PC-9 (cell line): Measurements from ENCODE around the gene ZSWIM1. TPM values are rescaled to one million over a fixed set of nuclear protein-coding genes. Genes with fewer than 3 reads are reported as not detected.

ENCODE experiments used
- BruUV-seq: library from RNA; stranded (reverse); fragments of 400-500 nt; replicated peaks from 2 replicates; lab custom pipeline; 2021; lab: Mats Ljungman, UMichigan
- CTCF ChIA-PET: fragments of 300-600 bp; sonication (Branson Sonifier 250); formaldehyde crosslinking; loops from one replicate; lab custom pipeline; 2022; ENCODE audit warnings: antibody characterized with exemption; lab: Charles Lee
- POLR2A ChIA-PET: fragments of 300-600 bp; sonication (Branson Sonifier 250); formaldehyde crosslinking; loops from one replicate; lab custom pipeline; 2022; ENCODE audit warnings: antibody characterized with exemption; ENCODE audit not compliant: unreplicated experiment; lab: Charles Lee
- DNase-seq, 2 experiments: peaks; one replicate each; pipeline versions ENCODE4 v3.0.0 to v3.0.0-alpha.2; 2015 to 2022; ENCODE audit warnings: mixed read lengths in 1 of 2
- H2AFZ ChIP-seq: fragments of 200-600 bp; sonication (generic); 2 replicates; pipeline ENCODE4 v1.8.1; 2017; ENCODE audit warnings: antibody characterized with exemption
- H3F3A ChIP-seq: fragments of 200-600 bp; sonication (generic); 2 replicates; pipeline ENCODE4 v1.8.1; 2017; ENCODE audit warnings: antibody characterized with exemption, mild to moderate bottlenecking, low read depth; ENCODE audit not compliant: insufficient read depth
- H3K27ac ChIP-seq: fragments of 200-600 bp; sonication (generic); 2 replicates; pipeline ENCODE4 v1.6.1; 2016; ENCODE audit warnings: mixed run types
- H3K27me3 ChIP-seq: fragments of 200-600 bp; sonication (generic); 2 replicates; pipeline ENCODE4 v1.6.1; 2016; ENCODE audit warnings: low read depth, mixed run types; ENCODE audit not compliant: insufficient read depth
- H3K36me3 ChIP-seq: fragments of 200-600 bp; sonication (generic); 2 replicates; pipeline ENCODE4 v1.6.1; 2016; ENCODE audit warnings: low read depth, mixed run types
- H3K4me1 ChIP-seq: fragments of 200-600 bp; sonication (generic); replicated peaks from 2 replicates; pipeline ENCODE4 v1.6.1; 2016; ENCODE audit warnings: mixed run types; ENCODE audit not compliant: insufficient read depth
- H3K4me2 ChIP-seq: fragments of 200-600 bp; sonication (generic); 2 replicates; pipeline ENCODE4 v1.6.1; 2017; ENCODE audit warnings: mixed run types
- H3K4me3 ChIP-seq: fragments of 200-600 bp; sonication (generic); 2 replicates; pipeline ENCODE4 v1.6.1; 2016; ENCODE audit warnings: mixed run types
- H3K79me2 ChIP-seq: fragments of 200-600 bp; sonication (generic); 2 replicates; pipeline ENCODE4 v1.6.1; 2017; ENCODE audit warnings: low read depth, mixed run types
- H3K9me2 ChIP-seq: fragments of 200-600 bp; sonication (generic); 2 replicates; pipeline ENCODE4 v1.8.1; 2017; ENCODE audit warnings: mild to moderate bottlenecking; ENCODE audit not compliant: insufficient read depth
- H3K9me3 ChIP-seq: fragments of 200-600 bp; sonication (generic); 2 replicates; pipeline ENCODE4 v1.8.1; 2016; ENCODE audit warnings: low read depth; ENCODE audit not compliant: insufficient read depth
- H4K20me1 ChIP-seq: fragments of 200-600 bp; sonication (generic); 2 replicates; pipeline ENCODE4 v1.8.1; 2017; ENCODE audit not compliant: insufficient read depth
- EZH2 ChIP-seq: fragments of 200-600 bp; sonication (generic); IDR thresholded peaks from 2 replicates; pipeline ENCODE4 v1.8.0; 2017; ENCODE audit warnings: antibody characterized with exemption, low read depth
- intact Hi-C: fragments of 100-400 bp; cut with micrococcal nuclease; formaldehyde crosslinking; loops from one replicate; pipeline ENCODE4 v1.10.0; 2022; ENCODE audit not compliant: unreplicated experiment
- total RNA-seq: library from RNA; stranded (reverse); gene quantifications from 2 replicates; pipeline ENCODE4 v1.2.3, GENCODE V29; 2021
- TF ChIP-seq, protein P1 (sequence below): fragments of 200-600 bp; sonication (generic); conservative IDR thresholded peaks from 2 replicates; pipeline ENCODE4 v1.6.1; 2017; ENCODE audit warnings: mixed run types, antibody characterized with exemption, mild to moderate bottlenecking, moderate library complexity

ZSWIM1 gene
- total RNA-seq, 1 experiment from 2014 or later = 13.2 TPM

DNA sequence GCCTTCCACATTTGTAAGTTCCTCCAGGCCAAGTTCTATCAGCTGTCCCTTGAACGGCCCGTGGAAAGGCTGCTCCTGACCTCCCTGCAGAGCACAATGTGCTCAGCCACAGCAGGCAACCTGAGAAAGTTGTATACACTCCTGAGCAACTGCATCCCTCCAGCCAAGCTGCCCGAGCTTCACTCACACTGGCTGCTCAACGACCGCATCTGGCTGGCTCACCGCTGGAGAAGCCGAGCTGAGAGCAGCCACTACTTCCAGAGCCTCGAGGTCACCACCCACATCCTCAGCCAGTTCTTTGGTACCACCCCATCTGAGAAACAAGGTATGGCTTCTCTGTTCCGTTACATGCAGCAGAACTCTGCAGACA lies 2.1 kb downstream of the ZSWIM1 start:
- no peaks in the 10 kb centered on the region for H3K9me3 ChIP-seq
- H3K4me2 ChIP-seq = no peak overlapping the region
- peaks cover 33% of the 10 kb centered on the region for H3K79me2 ChIP-seq
- no peak overlapping the region for H2AFZ ChIP-seq
- POLR2A ChIA-PET = no interaction called here
- no peaks in the 10 kb centered on the region for H3K27me3 ChIP-seq
- DNase-seq = no peak
- H3K4me3 ChIP-seq = no peak overlapping the region
- CTCF ChIA-PET = interaction anchor here (1.1 kb wide), 1 partner anchor 87 kb away, joined by 3 read pairs; no protein-coding TSS in a partner anchor
- H3K9me2 ChIP-seq = no peaks in the 10 kb centered on the region
- no TSS peak for BruUV-seq
- intact Hi-C loops = no loop called here
- peaks cover 31% of the 10 kb centered on the region for H3K4me1 ChIP-seq
- no peak for TF ChIP-seq EZH2
- TF ChIP-seq, protein P1, sequence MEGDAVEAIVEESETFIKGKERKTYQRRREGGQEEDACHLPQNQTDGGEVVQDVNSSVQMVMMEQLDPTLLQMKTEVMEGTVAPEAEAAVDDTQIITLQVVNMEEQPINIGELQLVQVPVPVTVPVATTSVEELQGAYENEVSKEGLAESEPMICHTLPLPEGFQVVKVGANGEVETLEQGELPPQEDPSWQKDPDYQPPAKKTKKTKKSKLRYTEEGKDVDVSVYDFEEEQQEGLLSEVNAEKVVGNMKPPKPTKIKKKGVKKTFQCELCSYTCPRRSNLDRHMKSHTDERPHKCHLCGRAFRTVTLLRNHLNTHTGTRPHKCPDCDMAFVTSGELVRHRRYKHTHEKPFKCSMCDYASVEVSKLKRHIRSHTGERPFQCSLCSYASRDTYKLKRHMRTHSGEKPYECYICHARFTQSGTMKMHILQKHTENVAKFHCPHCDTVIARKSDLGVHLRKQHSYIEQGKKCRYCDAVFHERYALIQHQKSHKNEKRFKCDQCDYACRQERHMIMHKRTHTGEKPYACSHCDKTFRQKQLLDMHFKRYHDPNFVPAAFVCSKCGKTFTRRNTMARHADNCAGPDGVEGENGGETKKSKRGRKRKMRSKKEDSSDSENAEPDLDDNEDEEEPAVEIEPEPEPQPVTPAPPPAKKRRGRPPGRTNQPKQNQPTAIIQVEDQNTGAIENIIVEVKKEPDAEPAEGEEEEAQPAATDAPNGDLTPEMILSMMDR = no peak
- H4K20me1 ChIP-seq = no peaks in the 10 kb centered on the region
- H3K36me3 ChIP-seq = peaks cover 8% of the 10 kb centered on the region; the same call in 1 of the 2 replicates
- H3F3A ChIP-seq = peaks cover 33% of the 10 kb centered on the region
- no peak overlapping the region for H3K27ac ChIP-seq

DNA sequence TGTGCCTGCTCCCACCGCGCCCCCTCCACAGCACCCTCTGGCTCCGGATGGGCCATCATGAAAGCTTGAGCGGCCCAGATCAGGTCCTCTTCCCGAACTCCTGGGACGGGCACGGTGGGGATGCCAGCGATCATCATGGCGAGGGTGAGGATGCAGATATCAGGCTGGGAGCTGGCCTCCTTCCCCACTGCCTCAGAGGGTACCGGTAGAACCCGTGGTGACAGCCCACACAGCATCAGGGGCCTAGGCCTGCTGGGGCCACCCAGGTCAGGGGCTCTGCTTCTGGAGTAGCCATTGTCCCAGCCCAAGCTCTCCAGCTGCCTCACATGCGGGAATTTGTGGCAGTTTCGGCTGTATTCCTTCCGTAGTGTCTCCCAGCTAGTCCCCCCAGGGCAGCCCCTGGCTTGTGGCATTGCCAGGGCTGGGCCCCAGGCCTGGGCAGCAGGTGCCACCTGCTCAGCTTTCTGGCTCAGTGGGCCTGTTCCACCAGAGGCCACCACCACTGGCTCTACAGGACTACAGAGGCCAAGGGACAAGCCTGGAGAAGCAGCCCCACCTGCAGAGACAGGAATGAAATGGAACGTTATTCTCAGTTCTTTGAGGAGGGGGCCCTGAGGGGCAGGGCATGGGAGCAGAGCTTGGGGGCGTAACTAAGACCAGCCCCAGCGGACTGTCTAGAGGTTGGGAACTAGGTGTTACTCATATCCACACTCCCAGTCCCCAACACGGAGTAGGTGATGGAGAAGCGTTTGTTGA lies 5.7 kb downstream of the ZSWIM1 start:
- no TSS peak for BruUV-seq
- Histone ChIP-seq H3K4me1 (peaks cover 38% of the 10 kb centered on the region), H3K4me2 (no peak overlapping the region), H4K20me1 (no peaks in the 10 kb centered on the region), H3K79me2 (peaks cover 34% of the 10 kb centered on the region), H3K9me3 (no peaks in the 10 kb centered on the region), H3K27me3 (no peaks in the 10 kb centered on the region), H3K36me3 (peaks cover 12% of the 10 kb centered on the region), H2AFZ (no peak overlapping the region), H3F3A (peaks cover 53% of the 10 kb centered on the region), H3K9me2 (no peaks in the 10 kb centered on the region), H3K27ac (no peak overlapping the region), H3K4me3 (no peak overlapping the region)
- POLR2A ChIA-PET = no interaction called here
- TF ChIP-seq, protein P1 = no peak
- no peak for TF ChIP-seq EZH2
- CTCF ChIA-PET = no interaction called here
- intact Hi-C loops = no loop called here
- DNase-seq = no peak

DNA sequence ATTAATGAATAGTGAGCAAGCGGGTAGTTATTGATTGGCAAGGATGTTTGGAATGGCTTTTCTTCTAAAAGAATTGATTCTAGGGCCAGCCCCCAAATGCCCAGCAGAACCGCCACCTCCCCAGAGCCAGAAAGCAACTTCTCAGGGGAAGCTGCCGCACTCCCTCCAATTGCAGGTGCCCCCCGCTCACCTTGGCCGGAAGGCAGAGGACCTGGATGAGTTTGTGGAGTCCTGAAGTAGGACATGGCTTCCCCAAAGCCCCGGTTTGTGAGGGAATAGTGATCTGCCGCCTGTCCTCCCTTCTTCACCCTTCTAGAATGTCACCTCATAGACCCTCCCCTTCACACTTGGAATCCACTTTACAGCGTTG lies 6.3 kb downstream of the ZSWIM1 start, which contains the start of gene SPATA25:
TSS of gene SPATA25 (minus strand) at position 277 of the 370 bp plus-strand sequence. CDS start at position 245, 32 bp downstream.
- no peaks in the 10 kb centered on the region for H3K9me2 ChIP-seq
- H3K27me3 ChIP-seq = no peaks in the 10 kb centered on the region
- H3K36me3 ChIP-seq = peaks cover 12% of the 10 kb centered on the region
- no peaks in the 10 kb centered on the region for H3K9me3 ChIP-seq
- BruUV-seq = no TSS peak
- no peak within 1 kb of the TSS for H3K4me2 ChIP-seq
- no peaks in the 10 kb centered on the region for H4K20me1 ChIP-seq
- intact Hi-C loops = no loop called here
- TF ChIP-seq, protein P1 = no peak
- TF ChIP-seq EZH2 = no peak
- H3K4me1 ChIP-seq = peaks cover 34% of the 10 kb centered on the region
- H3F3A ChIP-seq = peaks cover 49% of the 10 kb centered on the region
- DNase-seq = no peak
- H3K4me3 ChIP-seq = no peak within 1 kb of the TSS
- POLR2A ChIA-PET = no interaction called here
- no peak within 1 kb of the TSS for H2AFZ ChIP-seq
- H3K79me2 ChIP-seq = peaks cover 28% of the 10 kb centered on the region
- no peak within 1 kb of the TSS for H3K27ac ChIP-seq
- CTCF ChIA-PET = no interaction called here
